ENCODE results near the gene SH3TC1. TPM values are rescaled to one million over a fixed set of nuclear protein-coding genes. Genes with fewer than 3 reads are reported as not detected.

Gene SH3TC1
- total RNA-seq, 2 experiments from 2014 or later = 119 to 127 TPM

GRCh38 chr4:8274066-8274652, 75.1 kb downstream of the SH3TC1 start:
- no peak overlapping the region for H3K27ac Mint-ChIP-seq
- TF ChIP-seq CTCF (IDR thresholded peaks at IDR 0.05) = no peak
- no peaks in the 10 kb centered on the region for H3K4me1 Mint-ChIP-seq (ENCODE audit: low read depth)
- DNase-seq (no peak), ATAC-seq (ENCODE audit: poor library complexity) (no peak)
- no peaks in the 10 kb centered on the region for H3K36me3 ChIP-seq (ENCODE audit: insufficient read depth, low read length)
- no peak overlapping the region for H3K4me3 Mint-ChIP-seq
- H3K27me3 ChIP-seq (ENCODE audit: control insufficient read depth in 1 of 2, insufficient read depth in 2 of 2, low read length in 2 of 2) = peaks cover 3 to 20% of the 10 kb centered on the region in 2 experiments
- ChIA-PET CTCF (no interaction called here), POLR2A (no interaction called here)
- H3K36me3 Mint-ChIP-seq (ENCODE audit: low read depth) = no peaks in the 10 kb centered on the region
- no peaks in the 10 kb centered on the region for H3K9me3 ChIP-seq (ENCODE audit: control insufficient read depth in 1 of 2, insufficient read depth in 1 of 2, low read length in 2 of 2)
- no peaks in the 10 kb centered on the region for H3K9me3 Mint-ChIP-seq
- no peak overlapping the region for H3K4me3 ChIP-seq (ENCODE audit: low read length)
- no peak overlapping the region for H3K27ac ChIP-seq (ENCODE audit: low read depth in 1 of 2, low read length in 2 of 2)
- intact Hi-C loops (cut with DNase I, micrococcal nuclease) = no loop called here
- H3K27me3 Mint-ChIP-seq = peaks cover 29% of the 10 kb centered on the region
- H3K4me1 ChIP-seq (ENCODE audit: insufficient read depth, low read length) = no peaks in the 10 kb centered on the region

GRCh38 chr4:8274765-8275547, 75.9 kb downstream of the SH3TC1 start:
- TF ChIP-seq CTCF (IDR thresholded peaks at IDR 0.05) = no peak
- Histone ChIP-seq H3K27me3 (ENCODE audit: control insufficient read depth in 1 of 2, insufficient read depth in 2 of 2, low read length in 2 of 2) (peaks cover 3 to 17% of the 10 kb centered on the region in 2 experiments), H3K9me3 (ENCODE audit: control insufficient read depth in 1 of 2, insufficient read depth in 1 of 2, low read length in 2 of 2) (no peaks in the 10 kb centered on the region), H3K36me3 (ENCODE audit: insufficient read depth, low read length) (no peaks in the 10 kb centered on the region), H3K4me1 (ENCODE audit: insufficient read depth, low read length) (no peaks in the 10 kb centered on the region), H3K4me3 (ENCODE audit: low read length) (no peak overlapping the region), H3K27ac (ENCODE audit: low read depth in 1 of 2, low read length in 2 of 2) (no peak overlapping the region)
- no peak overlapping the region for H3K27ac Mint-ChIP-seq
- POLR2A ChIA-PET = no interaction called here
- no peaks in the 10 kb centered on the region for H3K36me3 Mint-ChIP-seq (ENCODE audit: low read depth)
- no peaks in the 10 kb centered on the region for H3K4me1 Mint-ChIP-seq (ENCODE audit: low read depth)
- ATAC-seq (ENCODE audit: poor library complexity) (no peak), DNase-seq (no peak)
- peaks cover 29% of the 10 kb centered on the region for H3K27me3 Mint-ChIP-seq
- intact Hi-C loops (cut with DNase I, micrococcal nuclease) = no loop called here
- CTCF ChIA-PET = no interaction called here
- no peak overlapping the region for H3K4me3 Mint-ChIP-seq
- H3K9me3 Mint-ChIP-seq = no peaks in the 10 kb centered on the region

GRCh38 chr4:8275548-8275910, 76.4 kb downstream of the SH3TC1 start:
- H3K9me3 Mint-ChIP-seq = no peaks in the 10 kb centered on the region
- no peak overlapping the region for H3K4me3 Mint-ChIP-seq
- H3K36me3 Mint-ChIP-seq (ENCODE audit: low read depth) = no peaks in the 10 kb centered on the region
- DNase-seq (no peak), ATAC-seq (ENCODE audit: poor library complexity) (no peak)
- POLR2A ChIA-PET = no interaction called here
- CTCF ChIA-PET = no interaction called here
- H3K27ac Mint-ChIP-seq = no peak overlapping the region
- no peaks in the 10 kb centered on the region for H3K36me3 ChIP-seq (ENCODE audit: insufficient read depth, low read length)
- peaks cover 29% of the 10 kb centered on the region for H3K27me3 Mint-ChIP-seq
- intact Hi-C loops (cut with DNase I, micrococcal nuclease) = no loop called here
- H3K4me3 ChIP-seq (ENCODE audit: low read length) = no peak overlapping the region
- no peaks in the 10 kb centered on the region for H3K4me1 Mint-ChIP-seq (ENCODE audit: low read depth)
- no peak overlapping the region for H3K27ac ChIP-seq (ENCODE audit: low read depth in 1 of 2, low read length in 2 of 2)
- H3K4me1 ChIP-seq (ENCODE audit: insufficient read depth, low read length) = no peaks in the 10 kb centered on the region
- no peak for TF ChIP-seq CTCF (IDR thresholded peaks at IDR 0.05)
- peaks cover 3 to 16% of the 10 kb centered on the region in 2 experiments for H3K27me3 ChIP-seq (ENCODE audit: control insufficient read depth in 1 of 2, insufficient read depth in 2 of 2, low read length in 2 of 2)
- no peaks in the 10 kb centered on the region for H3K9me3 ChIP-seq (ENCODE audit: control insufficient read depth in 1 of 2, insufficient read depth in 1 of 2, low read length in 2 of 2)

Measured in CD4-positive, alpha-beta T cell (primary cell).